ENCODE measurements around the gene MEIOSIN. TPM values are rescaled to one million over a fixed set of nuclear protein-coding genes. Genes with fewer than 3 reads are reported as not detected.
A peak's percentile ranks its signal among the peaks of the same experiment; 100 is the strongest.
"Not testable (repeated sequence)": the region's sequence is repeated elsewhere in the genome, so short reads cannot be mapped to it uniquely, and the experiment has no call there.

MEIOSIN gene
- total and polyA plus RNA-seq, 9 of the 15 experiments (the other 6 are each of a cell fraction or from before 2014, with no cell fraction given) = 0.06 to 2.0 (median 0.76) TPM

GRCh38 chr19:45717983-45718650 lies 15.1 kb upstream of the MEIOSIN start (continued):
- no peak for TF ChIP-seq ARID4B (CRISPR knock-in tag; IDR thresholded peaks at IDR 0.05)

- H4K20me1 ChIP-seq (replicated peaks; ENCODE audit: control insufficient read depth, insufficient read depth, low read length); DNase-seq (ENCODE audit: extremely low read depth in 1 of 4, low spot score in 3 of 4); H2AFZ ChIP-seq (ENCODE audit: low read depth, low read length); in situ Hi-C loops (cut with MboI); H3K4me3 ChIP-seq; H3K9me1 ChIP-seq (ENCODE audit: control insufficient read depth, insufficient read depth, low read length); BruUV-seq (replicated peaks); H3K27me3 ChIP-seq (ENCODE audit: control insufficient read depth in 2 of 2, insufficient read depth in 2 of 2, low read length in 2 of 2); H3K27ac ChIP-seq (ENCODE audit: extremely low read depth, low read depth, low read length); H3K9me3 ChIP-seq (replicated peaks; ENCODE audit: control insufficient read depth, insufficient read depth, low read depth, low read length); intact Hi-C loops (cut with micrococcal nuclease); H3K4me2 ChIP-seq (ENCODE audit: insufficient read depth, low read length); ATAC-seq; CTCF ChIA-PET (ENCODE audit: low intra/inter-chr PET ratio); H3K9ac ChIP-seq (ENCODE audit: insufficient read depth in 1 of 2, low read depth in 2 of 2, low read length in 2 of 2); FAIRE-seq: not testable (repeated sequence)
- 93% methylated on average over 8 of the region's 11 CpGs for WGBS (ENCODE audit: insufficient coverage, low coverage, missing lambda C conversion rate)
- Histone ChIP-seq H3K79me2 (ENCODE audit: control insufficient read depth, insufficient read depth, low read length) (peaks cover 70% of the 10 kb centered on the region), H3K4me1 (replicated peaks in 1 of 2; ENCODE audit: control insufficient read depth in 2 of 2, insufficient read depth in 2 of 2, low read length in 2 of 2) (peaks cover 19 to 31% of the 10 kb centered on the region in 2 experiments), H3K36me3 (ENCODE audit: control insufficient read depth, insufficient read depth, low read length) (peaks cover 38% of the 10 kb centered on the region; the same call in 2 of the 3 replicates)
- TF ChIP-seq ADNP (tag; IDR thresholded peaks at IDR 0.05) (peak; percentile 43; the same call in 1 of the 2 replicates), BCOR (IDR thresholded peaks at IDR 0.05) (peak; percentile 62; the same call in 1 of the 2 replicates), SMARCA5 (IDR thresholded peaks at IDR 0.05) (0 out of 2 replicates have a peak, but pooled peaks have one; percentile 43)
- POLR2A ChIA-PET = interaction anchor here (0.6 to 3.2 kb wide), 2 partner anchors 10 to 218 kb away, joined by 4 to 11 read pairs; no protein-coding TSS in a partner anchor
Observed at GRCh38 chr19:45720065-45720464, 13.2 kb upstream of the MEIOSIN start.
